HG03565 (cell line): ENCODE data around the gene CCDC122.
A peak's percentile ranks its signal among the peaks of the same experiment; 100 is the strongest.

Experiments
- ATAC-seq: cut with Tn5 transposase; IDR thresholded peaks from one replicate; pipeline ENCODE4 v1.9.1; 2021; ENCODE audit warnings: mild to moderate bottlenecking, moderate library complexity; ENCODE audit not compliant: unreplicated experiment

Gene CCDC122

DNA sequence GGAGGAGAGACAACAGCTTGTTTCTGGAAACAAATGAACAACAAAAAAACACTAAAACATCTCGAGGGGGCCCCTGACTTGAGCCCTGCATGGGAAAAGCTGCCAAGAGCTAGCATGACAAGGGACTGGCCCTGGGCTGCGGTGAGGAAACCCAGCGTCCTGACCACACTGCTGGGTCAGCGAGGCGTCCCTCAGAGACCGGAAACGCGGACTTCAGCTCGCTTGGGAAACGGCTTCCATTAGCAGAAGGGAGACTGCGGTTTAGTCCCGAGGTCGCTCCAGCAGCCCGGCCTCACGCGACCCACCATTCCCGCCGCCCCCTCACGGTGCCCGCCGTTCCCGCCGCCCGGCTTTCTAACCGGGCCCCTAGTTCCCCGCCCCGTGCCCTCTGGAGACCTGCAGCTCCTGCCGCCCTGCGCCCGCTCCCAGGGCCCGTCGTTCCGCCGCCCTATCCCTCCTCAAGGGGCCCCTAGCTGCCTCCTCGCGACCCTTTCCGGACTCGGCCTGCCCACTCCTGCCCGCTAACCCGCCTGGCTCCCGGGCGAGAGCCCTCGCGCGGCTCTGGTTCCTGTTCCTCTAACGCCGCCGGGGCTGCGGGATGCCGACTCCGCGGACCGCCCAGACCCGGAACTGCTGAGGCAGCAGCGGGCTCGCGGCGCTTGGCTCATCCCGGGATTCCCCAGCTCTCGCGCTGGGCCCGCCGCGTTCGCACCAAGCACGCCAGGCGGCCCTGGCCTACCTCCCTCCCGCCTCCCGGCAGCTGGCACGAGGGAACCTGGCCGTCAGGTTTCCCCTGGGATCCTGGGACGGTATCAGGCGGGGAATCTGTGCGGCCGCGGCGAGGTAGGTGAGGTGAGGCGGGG, at the start of gene CCDC122:
CCDC122 (minus strand) TSS at position 849 of the 863 bp plus-strand sequence. CDS start 10,364 bp downstream, outside the sequence.
- ATAC-seq = peak; percentile 53

DNA sequence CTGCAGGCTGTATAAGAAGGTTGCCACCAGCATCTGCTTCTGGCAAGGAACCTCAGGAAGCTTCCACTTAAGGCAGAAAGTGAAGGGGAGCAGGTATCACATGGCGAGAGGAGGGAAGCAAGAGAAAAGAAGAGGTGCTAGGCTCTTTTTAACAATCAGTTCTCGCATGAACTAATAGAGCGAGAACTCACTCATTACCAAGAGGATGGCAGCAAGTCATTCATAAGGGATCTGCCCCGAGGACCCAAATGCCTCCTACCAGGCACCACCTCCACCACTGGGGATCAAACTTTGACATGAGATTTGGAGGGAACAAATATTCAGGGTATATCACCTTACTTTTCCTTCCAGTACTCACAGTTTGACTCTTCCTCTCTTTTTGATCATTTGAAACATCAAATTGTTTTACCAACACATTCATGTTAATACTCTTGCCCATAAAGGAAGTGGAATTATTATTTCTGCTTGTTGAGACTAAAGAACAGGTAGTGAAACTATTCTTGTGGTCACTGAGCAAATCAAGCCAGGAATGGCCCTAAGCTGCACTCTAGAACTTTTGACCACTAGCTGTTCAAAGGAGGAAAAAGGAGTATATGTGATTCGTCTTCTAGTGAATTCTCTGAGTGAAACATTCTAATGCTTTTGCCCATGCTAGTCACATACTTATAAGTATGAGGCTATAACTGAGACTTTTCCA, 45.2 kb upstream of the CCDC122 start:
- peak; percentile 87 for ATAC-seq

DNA sequence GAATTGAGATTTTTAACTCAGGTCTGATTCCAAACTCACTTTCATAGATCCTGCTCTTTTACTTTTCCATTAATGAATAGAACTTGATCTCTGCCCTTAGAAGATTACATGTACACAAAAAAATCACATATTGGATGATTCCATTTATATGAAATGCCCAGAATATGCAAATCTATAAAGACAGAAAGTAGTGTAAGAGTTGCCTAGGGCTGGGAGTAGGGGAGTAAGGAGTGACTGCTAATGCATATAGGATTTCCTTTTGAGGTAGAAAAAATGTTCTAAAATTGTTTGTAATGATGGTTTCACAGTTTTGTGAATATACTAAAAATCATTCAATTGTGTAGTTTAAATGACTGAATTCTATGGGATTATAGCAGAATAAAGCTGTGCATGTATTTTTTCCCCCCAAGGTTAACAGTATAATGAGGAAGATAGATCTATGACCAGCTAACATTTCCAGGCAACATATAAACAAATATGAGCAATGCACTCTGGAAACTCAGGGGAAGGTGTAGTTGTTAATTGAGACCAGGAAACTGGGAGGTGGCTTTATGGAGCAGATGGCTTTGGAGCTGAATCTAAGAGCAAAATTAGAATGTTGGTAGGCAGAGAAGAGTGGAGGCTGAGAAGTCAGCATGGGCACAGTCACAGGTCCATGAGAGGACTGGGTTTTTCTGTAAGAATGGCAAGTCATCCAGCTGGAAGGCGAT, 41.6 kb upstream of the CCDC122 start:
- no peak for ATAC-seq

DNA sequence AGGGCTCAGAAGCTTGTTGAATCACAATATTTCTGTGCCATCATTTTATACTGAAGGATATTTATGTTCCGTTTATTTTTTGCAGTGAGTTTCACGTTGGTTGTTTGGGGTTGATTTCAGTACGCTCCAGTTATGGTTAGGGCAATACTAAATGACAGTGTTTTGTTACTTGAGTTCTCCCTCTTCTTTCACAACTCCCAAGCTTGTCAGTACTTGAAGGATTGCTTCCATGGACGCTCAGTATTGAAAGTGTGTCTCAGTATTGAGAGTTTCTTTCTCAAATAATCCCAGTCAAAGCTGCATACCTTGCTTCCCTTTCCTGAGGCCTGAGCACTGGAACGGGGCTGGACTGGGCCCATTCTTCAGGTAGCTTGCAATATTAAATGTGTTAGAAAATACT, 39.1 kb upstream of the CCDC122 start:
- no peak for ATAC-seq

DNA sequence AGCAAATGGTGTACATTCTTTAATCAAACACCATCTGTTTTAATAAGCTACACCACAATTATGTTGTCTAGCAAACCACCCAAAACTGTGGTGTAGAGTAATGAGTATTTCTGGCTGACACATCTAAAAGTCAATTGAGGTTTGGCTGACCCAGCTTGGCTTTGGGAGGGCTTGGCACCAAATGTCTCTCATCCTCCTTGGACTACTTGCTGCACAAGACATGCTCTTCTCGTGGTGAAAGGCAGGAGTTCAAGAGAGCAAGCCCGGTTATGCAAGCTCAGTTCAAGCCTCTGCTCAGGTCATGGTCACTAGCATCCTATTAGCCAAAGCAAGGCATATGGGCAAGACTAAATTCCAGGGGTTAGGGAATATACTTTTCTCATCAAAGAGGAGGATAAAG, 37.3 kb upstream of the CCDC122 start:
- no peak for ATAC-seq

DNA sequence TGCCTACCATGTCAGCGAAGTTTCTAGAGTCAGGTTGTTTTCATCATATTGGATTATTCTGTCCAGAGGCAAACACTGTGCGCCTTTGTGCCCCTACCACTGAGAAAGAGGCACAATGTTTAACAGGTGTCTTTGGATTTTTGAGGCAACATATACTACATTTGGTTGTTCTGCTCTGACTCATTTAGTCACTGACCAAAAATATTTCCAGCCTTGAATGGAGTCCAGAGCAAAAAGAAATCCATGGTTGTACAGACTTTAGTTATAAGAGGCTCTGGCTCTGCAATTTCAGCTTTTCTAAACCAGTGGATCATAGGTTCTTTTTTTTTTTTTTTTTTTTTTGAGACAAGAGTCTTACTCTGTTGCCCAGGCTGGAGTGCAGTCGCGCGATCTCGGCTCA, 35.9 kb upstream of the CCDC122 start:
- no peak for ATAC-seq

DNA sequence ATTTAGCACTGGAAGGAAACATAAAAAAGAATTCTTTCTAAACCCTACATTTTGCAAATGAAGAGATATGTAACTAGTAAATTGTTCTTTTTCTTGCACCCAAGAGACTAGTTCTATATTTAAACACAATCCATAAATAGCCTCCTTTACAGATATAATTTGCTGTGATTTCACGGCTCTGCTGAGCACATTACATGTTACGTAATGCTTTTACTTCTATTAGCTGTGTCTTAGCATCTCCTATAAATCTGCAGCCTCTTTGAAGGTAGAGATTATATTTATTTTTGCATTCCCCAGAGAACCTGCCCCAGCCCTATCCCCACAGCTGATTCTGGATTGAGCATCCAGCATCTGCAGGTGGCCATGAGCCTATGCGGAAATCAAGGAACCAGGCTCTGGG, 32.3 kb upstream of the CCDC122 start:
- no peak for ATAC-seq

DNA sequence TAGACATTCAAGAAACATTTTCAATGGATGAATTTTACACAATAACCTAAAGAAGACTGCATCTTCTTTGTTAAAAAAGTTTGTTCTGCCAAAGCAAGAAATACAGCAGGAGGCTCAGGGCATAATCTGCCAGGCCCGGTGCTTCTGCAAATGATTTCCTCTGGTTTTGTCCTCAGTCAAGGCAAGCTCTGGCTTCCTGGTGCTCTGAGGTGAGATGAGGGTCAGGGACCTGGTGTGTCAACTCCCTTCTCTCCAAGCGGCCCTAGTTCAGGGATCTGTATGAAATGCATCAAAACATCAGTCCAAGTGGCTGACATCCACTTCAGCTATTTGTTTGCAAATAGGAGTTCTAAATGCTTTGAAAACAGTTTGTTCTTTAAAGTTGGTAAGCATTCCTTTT, 31.7 kb upstream of the CCDC122 start:
- no peak for ATAC-seq

DNA sequence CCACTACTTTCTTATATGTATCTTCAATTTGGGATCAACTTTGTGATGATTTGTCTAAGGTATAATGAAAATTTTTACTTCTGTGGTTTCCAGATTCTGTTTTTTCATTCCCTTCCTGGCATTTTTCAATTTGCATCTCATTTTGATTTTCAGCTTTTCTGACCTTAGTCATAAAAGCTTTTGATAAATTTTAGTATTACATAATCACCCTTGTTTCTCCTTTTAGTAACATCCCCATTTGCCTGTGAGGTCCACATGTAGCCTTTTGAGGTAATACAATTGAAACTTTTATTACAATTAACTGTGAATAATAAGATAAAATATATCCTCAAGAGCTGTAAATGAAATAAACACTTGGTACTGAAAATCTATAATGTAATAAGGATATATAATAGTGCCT, 31.3 kb upstream of the CCDC122 start:
- no peak for ATAC-seq

DNA sequence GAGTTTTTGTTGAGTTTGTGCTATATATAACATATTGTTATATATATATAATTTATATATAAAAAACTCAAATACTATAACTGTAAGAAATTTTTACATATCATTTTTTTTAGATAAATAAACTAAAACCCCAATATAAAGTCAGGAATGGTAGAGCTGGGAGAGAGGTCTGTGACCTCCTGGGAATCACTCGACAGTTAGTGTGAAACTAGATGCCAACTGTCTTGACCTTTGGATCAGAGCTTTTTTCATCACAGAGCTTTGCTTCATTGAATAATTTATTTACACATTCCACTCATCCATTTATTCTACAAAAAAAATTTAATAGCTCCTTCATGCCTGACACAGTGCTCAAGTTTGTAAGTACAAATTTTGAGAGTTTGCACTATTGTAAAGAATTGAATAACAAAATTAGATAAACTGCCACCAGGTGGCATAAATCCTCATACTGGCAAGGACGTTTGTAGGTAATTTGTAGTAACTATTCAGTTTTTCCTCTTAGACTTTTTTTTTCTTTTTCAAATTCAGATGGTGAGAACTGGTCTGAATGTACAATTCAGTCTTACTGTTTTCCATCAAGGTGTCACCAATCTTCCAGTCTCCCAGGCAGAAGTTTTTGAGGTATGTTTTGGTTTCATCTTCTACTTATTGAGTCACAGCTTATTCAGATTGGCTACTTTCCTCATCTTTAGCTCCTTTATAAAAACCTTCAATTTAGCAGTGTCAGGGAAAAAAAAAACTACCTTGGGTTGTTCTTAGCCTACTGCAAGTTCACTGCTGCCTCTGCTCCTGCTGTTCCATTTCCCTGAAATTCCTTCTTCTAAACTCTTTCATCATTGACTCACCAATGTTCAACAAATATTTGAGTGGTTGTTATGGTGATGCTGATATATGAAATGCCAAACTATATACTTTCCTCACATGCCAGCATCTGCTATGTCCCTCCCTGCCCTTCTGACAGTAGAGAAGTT, 28.9 kb upstream of the CCDC122 start:
- ATAC-seq = no peak

DNA sequence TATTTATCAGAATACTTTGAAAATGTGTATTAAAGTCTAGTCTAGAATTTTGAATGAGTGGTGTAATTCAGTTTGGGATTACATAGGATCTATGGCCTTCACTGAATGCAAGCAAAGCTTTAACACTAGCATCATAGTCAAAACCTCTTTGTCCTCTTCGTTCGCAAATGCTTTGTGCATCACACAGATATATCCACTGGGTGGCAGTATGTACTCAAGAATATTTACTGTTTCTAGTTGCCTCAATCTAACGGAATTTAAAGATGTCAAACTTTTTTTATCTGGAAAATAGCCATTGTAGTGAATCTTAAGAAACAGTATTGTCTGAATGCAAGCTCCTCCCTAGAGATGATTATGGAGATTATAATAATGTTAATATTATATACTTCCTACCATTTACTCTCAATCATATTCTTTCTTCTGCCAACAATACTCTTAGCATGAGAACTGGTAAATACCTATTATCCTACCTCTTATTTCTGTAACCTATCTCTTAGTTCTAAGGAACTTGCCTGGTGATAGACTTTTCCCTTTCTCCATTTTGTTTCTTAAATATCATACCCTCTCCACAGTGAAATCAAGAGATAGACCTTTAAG, 26.0 kb upstream of the CCDC122 start:
- no peak for ATAC-seq

DNA sequence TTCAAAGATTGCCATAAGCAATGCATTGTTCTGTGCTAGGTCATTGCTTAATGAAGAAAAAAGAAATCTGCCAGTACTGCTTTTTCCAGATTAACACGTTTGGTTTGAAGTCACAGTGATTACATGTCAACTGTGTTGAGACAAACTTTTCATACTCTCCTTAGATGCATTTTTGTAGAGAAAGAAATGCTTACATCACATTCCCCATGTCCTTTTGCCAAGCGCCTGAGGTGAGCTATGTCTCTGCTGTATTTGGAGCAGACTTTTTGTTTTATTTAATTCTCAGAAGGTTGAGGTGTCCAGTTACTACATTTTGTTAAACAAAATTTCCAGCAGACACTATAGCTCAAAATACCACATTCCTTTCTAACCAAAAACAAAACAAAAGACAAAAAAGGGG, 16.4 kb upstream of the CCDC122 start:
- no peak for ATAC-seq

DNA sequence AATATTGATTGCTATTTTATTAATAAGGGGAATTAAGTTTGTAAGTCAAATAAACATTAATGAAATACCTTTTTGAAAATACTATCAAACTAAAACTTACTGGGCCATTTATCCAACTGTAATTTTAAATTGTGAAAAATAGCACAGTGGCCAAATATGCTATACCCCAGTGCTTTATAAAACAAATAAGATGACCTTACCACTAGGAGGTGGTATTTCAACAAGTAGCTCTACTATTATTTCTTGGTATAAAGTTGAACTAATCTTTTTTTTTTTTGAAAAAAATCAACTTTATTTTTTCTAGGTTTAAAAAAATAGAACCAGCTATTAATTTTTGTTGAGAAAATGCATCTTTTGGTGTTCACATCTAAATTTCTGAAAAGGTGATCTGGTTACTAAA, 14.9 kb upstream of the CCDC122 start:
- no peak for ATAC-seq

DNA sequence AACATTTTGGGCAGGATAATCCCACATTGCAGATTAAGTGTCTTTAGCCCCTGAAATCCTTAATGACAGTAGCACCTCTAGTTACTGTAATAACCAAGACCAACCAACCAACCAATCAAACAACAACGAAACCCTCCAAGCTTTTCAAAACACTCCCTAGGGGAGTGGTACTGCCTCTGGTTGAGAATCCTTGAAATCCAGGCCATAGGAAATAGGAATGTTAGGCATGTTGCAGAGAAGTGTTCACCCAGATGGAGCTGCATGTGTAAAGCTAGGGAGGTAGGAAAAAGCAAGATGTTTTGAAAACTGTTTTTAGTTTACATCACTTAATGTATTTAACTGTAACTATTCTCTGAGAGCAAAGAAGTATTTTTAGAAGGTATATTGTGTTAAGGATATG, 4.7 kb upstream of the CCDC122 start:
- ATAC-seq = no peak

DNA sequence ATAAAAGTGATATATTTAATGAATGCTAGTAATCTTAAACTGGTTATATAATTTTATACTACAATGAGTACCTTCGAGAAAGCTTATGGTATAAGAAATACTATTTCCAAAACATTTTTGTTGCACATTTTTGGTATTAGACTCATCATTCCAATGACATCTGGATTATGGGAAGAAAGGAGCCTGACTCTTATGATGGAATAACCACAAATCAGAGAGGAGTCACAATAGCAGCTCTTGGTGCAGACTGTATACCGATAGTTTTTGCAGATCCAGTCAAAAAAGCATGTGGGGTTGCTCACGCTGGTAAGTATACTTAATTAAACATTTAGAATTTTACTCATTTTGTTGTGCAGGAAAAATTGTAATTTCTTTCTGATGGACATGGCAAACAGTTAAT, 4.1 kb upstream of the CCDC122 start:
- ATAC-seq = no peak

DNA sequence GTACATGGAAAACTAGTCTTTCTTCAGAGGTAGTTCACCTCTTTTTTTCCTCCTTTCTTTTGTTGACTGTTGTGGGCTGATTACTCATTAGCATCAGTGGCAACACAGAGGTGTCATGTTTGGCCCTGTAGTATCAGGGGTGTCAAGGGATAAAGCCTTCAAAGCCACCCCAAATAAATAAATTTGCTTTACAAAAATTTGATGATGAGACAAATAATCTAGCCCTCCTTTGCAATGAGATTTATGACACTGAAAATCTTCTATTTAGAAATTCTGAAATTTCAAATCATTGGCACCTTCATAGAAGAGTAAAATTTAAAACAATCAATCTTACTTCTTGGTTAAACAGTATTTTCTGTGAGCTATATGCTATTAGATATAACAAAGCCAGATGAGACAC, 2.0 kb upstream of the CCDC122 start:
- no peak for ATAC-seq

DNA sequence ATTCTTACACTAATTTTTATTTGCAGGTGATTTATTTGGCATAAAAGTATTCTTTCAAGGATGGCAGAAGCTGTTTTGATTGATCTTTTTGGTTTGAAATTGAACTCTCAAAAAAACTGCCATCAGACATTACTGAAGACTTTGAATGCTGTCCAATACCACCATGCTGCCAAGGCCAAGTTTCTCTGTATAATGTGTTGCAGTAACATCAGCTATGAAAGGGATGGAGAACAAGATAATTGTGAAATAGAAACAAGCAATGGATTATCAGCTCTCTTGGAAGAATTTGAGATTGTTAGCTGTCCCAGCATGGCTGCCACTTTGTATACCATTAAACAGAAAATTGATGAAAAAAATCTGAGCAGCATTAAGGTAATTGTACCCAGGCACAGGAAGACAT, 1.4 kb upstream of the CCDC122 start:
- ATAC-seq = no peak

DNA sequence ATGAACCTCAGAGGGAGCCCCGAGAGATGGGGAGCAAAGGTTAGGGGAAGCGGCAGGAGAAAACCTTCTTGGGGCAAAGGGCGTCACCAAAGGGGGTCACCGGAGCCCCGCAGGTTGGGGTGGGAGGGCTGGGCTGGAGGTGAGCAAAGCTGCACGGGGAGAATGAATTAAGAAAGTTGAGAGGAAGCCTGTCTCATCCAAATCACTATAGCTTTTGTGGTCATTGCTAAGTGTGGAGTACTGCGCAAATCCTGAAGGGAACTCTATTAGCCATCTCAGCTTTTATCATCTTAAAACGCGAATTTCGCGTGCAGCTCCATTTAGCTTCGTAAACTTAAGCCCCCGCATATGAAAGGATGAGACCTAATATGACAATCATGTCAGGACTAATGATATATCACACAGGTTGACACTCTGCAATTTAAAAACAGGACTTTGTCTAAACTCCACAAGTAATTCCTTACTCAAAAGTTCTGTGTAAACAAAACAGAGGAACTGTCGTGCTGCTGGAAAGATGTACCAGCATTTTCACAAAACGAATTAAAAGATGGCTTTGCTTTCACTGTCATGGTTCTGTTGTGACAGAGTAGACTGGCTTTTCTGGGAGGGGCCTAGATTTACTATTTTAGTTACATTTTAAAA, 795 bp upstream of the CCDC122 start:
- no peak for ATAC-seq

DNA sequence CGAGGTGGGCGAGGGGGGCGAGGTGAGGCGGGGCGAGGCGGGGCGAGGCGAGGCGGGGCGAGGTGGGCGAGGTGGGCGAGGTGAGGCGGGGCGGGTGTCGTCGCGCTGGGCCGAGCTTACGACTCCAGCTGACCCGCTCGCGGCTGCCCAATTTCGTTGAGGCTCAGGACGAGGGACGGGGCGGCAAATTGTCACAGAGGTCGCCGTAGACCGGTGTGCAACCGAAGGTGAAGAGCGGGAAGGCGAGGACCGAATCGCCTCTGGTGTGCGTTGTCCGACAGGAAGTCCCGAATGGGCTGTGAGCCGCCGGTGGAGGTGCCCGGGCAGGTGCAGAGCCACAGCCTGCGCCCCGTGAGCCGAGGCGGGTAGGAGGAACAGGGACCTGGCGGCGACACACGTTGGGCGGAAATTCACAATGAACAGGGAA, 228 bp upstream of the CCDC122 start, which contains the start of gene LACC1:
LACC1 (plus strand) TSS at position 150 of the 427 bp plus-strand sequence. CDS start 1,082 bp downstream, outside the sequence.
- peak; percentile 17 for ATAC-seq
